HL-60 (cell line): ENCODE results near the gene UBE2M.

Experiments
- GABPA ChIP-seq: IDR thresholded peaks from 2 replicates; pipeline ENCODE4 v1.6.1; 2012; ENCODE audit warnings: low read depth
- POLR2AphosphoS5 ChIP-seq: IDR thresholded peaks from 2 replicates; pipeline ENCODE4 v1.6.1; 2012; ENCODE audit warnings: low read depth
- TF ChIP-seq, protein P1 (sequence below): IDR thresholded peaks from one replicate; pipeline ENCODE4 v1.5.1; 2011; ENCODE audit warnings: low read length, control low read depth, inconsistent platforms; ENCODE audit not compliant: insufficient read depth
- TF ChIP-seq, protein P2 (sequence below): IDR thresholded peaks from 2 replicates; pipeline ENCODE4 v1.6.1; 2012; ENCODE audit warnings: low read depth; ENCODE audit not compliant: insufficient replicate concordance

DNA sequence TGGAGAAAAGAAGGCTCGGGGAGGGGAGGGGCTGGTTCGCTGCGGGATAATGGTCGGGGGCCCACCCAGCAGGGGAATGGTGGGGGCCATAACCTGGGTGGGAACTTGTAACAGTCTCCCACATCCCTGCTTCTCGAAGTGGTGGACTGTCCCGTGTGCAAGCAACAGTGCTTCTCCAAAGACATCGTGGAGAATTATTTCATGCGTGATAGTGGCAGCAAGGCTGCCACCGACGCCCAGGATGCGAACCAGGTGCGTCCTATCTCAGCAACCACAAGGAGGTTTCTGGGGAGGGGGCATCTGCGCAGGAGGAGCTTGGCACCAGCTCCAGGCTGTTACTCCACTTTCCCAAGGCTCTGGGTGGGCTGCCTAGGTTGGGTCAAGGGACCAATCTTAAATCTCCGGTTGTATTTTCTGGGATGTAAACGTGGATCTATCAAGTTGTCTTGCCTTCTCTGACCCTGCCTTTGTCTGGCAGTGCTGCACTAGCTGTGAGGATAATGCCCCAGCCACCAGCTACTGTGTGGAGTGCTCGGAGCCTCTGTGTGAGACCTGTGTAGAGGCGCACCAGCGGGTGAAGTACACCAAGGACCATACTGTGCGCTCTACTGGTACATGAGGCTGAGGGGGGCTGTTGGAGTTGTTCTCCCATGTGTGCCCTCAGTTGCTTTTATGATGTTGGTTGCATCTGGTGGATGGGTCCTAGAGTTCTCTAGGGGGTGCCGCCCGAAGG lies 13.0 kb downstream of the UBE2M start:
- TF ChIP-seq, protein P1, sequence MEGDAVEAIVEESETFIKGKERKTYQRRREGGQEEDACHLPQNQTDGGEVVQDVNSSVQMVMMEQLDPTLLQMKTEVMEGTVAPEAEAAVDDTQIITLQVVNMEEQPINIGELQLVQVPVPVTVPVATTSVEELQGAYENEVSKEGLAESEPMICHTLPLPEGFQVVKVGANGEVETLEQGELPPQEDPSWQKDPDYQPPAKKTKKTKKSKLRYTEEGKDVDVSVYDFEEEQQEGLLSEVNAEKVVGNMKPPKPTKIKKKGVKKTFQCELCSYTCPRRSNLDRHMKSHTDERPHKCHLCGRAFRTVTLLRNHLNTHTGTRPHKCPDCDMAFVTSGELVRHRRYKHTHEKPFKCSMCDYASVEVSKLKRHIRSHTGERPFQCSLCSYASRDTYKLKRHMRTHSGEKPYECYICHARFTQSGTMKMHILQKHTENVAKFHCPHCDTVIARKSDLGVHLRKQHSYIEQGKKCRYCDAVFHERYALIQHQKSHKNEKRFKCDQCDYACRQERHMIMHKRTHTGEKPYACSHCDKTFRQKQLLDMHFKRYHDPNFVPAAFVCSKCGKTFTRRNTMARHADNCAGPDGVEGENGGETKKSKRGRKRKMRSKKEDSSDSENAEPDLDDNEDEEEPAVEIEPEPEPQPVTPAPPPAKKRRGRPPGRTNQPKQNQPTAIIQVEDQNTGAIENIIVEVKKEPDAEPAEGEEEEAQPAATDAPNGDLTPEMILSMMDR, result no peak
- no peak for TF ChIP-seq POLR2AphosphoS5
- TF ChIP-seq GABPA, result no peak
- TF ChIP-seq, protein P2, sequence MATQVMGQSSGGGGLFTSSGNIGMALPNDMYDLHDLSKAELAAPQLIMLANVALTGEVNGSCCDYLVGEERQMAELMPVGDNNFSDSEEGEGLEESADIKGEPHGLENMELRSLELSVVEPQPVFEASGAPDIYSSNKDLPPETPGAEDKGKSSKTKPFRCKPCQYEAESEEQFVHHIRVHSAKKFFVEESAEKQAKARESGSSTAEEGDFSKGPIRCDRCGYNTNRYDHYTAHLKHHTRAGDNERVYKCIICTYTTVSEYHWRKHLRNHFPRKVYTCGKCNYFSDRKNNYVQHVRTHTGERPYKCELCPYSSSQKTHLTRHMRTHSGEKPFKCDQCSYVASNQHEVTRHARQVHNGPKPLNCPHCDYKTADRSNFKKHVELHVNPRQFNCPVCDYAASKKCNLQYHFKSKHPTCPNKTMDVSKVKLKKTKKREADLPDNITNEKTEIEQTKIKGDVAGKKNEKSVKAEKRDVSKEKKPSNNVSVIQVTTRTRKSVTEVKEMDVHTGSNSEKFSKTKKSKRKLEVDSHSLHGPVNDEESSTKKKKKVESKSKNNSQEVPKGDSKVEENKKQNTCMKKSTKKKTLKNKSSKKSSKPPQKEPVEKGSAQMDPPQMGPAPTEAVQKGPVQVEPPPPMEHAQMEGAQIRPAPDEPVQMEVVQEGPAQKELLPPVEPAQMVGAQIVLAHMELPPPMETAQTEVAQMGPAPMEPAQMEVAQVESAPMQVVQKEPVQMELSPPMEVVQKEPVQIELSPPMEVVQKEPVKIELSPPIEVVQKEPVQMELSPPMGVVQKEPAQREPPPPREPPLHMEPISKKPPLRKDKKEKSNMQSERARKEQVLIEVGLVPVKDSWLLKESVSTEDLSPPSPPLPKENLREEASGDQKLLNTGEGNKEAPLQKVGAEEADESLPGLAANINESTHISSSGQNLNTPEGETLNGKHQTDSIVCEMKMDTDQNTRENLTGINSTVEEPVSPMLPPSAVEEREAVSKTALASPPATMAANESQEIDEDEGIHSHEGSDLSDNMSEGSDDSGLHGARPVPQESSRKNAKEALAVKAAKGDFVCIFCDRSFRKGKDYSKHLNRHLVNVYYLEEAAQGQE, result no peak
